ENCODE measurements around the gene VPS41. TPM values are rescaled to one million over a fixed set of nuclear protein-coding genes. Genes with fewer than 3 reads are reported as not detected.

Gene VPS41
- polyA plus RNA-seq, 1 of the 3 experiments (the other 2 are of a cell fraction): 20.4 TPM

DNA sequence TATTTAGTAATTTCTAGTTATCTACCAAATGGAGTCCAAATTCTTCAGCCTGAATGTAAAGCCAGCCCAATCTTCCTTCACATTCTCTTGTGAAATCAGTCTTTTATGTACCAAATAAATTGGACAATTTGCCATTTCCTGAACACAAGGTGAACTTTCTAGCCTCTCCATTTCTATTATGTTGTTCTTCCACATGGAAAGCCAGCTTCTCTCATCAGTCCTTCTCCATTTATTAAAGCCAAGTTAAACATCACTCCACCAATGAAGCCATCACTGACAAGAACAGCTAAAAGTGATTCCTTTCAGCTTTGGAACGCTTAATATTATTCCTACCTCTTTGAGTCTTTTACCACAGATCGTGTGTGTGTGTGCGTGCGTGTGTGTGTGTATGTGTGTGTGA lies 88.4 kb downstream of the VPS41 start:
- Histone ChIP-seq H3K4me2 (no peak overlapping the region), H3K36me3 (replicated peaks in 1 of 2; ENCODE audit: control insufficient read depth in 1 of 2, insufficient read depth in 2 of 2, low read length in 1 of 2) (peaks cover 9 to 17% of the 10 kb centered on the region in 2 experiments), H3K9me3 (no peaks in the 10 kb centered on the region; the same call in 1 of the 2 replicates), H3K79me2 (ENCODE audit: insufficient read depth) (no peaks in the 10 kb centered on the region), H4K20me1 (ENCODE audit: insufficient read depth) (no peaks in the 10 kb centered on the region), H3F3A (replicated peaks; ENCODE audit: insufficient read depth) (no peaks in the 10 kb centered on the region), H3K4me3 (ENCODE audit: low read depth in 2 of 2, low read length in 1 of 2) (no peak overlapping the region), H3K27me3 (ENCODE audit: insufficient read depth) (no peaks in the 10 kb centered on the region), H3K4me1 (ENCODE audit: control insufficient read depth in 1 of 2, insufficient read depth in 2 of 2, low read depth in 1 of 2, low read length in 1 of 2) (no peaks in the 10 kb centered on the region), H2AFZ (ENCODE audit: low read depth) (no peak overlapping the region), H3K27ac (ENCODE audit: low read depth in 2 of 2, low read length in 1 of 2) (no peak overlapping the region), H3K9ac (no peak overlapping the region), H3K9me2 (no peaks in the 10 kb centered on the region)
- no peak for DNase-seq
- CTCF ChIA-PET: interaction anchor here (1.3 kb wide), 1 partner anchor 11 kb away, joined by 4 read pairs; no protein-coding TSS in a partner anchor
- TF ChIP-seq EZH2phosphoT487 (IDR thresholded peaks at IDR 0.05; ENCODE audit: borderline replicate concordance, low read depth) (no peak), GABPA (IDR thresholded peaks at IDR 0.05; ENCODE audit: low read depth) (no peak), POLR2AphosphoS5 (IDR thresholded peaks at IDR 0.05; ENCODE audit: low read depth, low read length) (no peak), NFIC (IDR thresholded peaks at IDR 0.05; ENCODE audit: borderline replicate concordance) (no peak)
- TF ChIP-seq, protein P1, sequence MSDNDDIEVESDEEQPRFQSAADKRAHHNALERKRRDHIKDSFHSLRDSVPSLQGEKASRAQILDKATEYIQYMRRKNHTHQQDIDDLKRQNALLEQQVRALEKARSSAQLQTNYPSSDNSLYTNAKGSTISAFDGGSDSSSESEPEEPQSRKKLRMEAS (IDR thresholded peaks at IDR 0.05; ENCODE audit: low read depth): no peak
- WGBS (ENCODE audit: low lambda C conversion rate): 92% methylated on average over 4 of the region's 4 CpGs
- POLR2A ChIA-PET: no interaction called here

DNA sequence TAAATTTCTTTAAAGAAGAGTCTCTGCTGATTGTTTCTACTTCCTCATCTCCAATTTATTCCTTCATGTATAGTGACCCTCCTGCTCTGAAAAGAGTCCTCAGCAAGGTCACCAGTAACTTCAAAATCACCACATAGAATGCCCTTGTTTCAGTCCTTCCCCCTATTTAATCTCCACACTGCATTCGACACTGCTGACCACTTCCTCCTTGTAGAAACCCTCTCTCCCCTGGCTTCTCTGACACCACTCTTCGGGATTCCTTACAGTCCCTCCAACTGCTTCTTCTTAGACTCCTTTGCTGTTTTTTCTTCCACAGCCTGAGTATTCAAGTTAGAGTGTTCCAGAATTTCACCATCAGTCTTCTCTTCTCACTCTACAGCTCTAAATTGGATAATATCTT lies 89.5 kb downstream of the VPS41 start:
- ChIA-PET POLR2A (no interaction called here), CTCF (interaction anchor here (1.3 kb wide), 1 partner anchor 10 kb away, joined by 4 read pairs; no protein-coding TSS in a partner anchor)
- Histone ChIP-seq H3K79me2 (ENCODE audit: insufficient read depth) (no peaks in the 10 kb centered on the region), H3K4me3 (ENCODE audit: low read depth in 2 of 2, low read length in 1 of 2) (no peak overlapping the region), H3K27me3 (ENCODE audit: insufficient read depth) (no peaks in the 10 kb centered on the region), H4K20me1 (ENCODE audit: insufficient read depth) (no peaks in the 10 kb centered on the region), H3K4me1 (ENCODE audit: control insufficient read depth in 1 of 2, insufficient read depth in 2 of 2, low read depth in 1 of 2, low read length in 1 of 2) (no peaks in the 10 kb centered on the region), H3K36me3 (replicated peaks in 1 of 2; ENCODE audit: control insufficient read depth in 1 of 2, insufficient read depth in 2 of 2, low read length in 1 of 2) (peaks cover 9 to 17% of the 10 kb centered on the region in 2 experiments), H3F3A (replicated peaks; ENCODE audit: insufficient read depth) (no peaks in the 10 kb centered on the region), H3K9me2 (no peaks in the 10 kb centered on the region), H3K9ac (no peak overlapping the region), H2AFZ (ENCODE audit: low read depth) (no peak overlapping the region), H3K27ac (ENCODE audit: low read depth in 2 of 2, low read length in 1 of 2) (no peak overlapping the region), H3K9me3 (no peaks in the 10 kb centered on the region; the same call in 1 of the 2 replicates), H3K4me2 (no peak overlapping the region)
- TF ChIP-seq, protein P1 (IDR thresholded peaks at IDR 0.05; ENCODE audit: low read depth): no peak
- TF ChIP-seq EP300 (IDR thresholded peaks at IDR 0.05; ENCODE audit: borderline replicate concordance in 1 of 2, low read depth in 1 of 2, low read length in 1 of 2) (no peak), CHD2 (IDR thresholded peaks at IDR 0.05; ENCODE audit: low read length, partially characterized antibody) (no peak), RAD21 (IDR thresholded peaks at IDR 0.05; ENCODE audit: low read length) (no peak), RXRA (IDR thresholded peaks at IDR 0.05; ENCODE audit: borderline replicate concordance, low read depth) (no peak), TAF1 (IDR thresholded peaks at IDR 0.05; ENCODE audit: borderline replicate concordance, low read depth, low read length) (no peak), JUND (IDR thresholded peaks at IDR 0.05) (no peak), FOXJ3 (CRISPR knock-in tag; IDR thresholded peaks at IDR 0.05) (no peak), FOXM1 (IDR thresholded peaks at IDR 0.05; ENCODE audit: low read depth) (no peak), NRF1 (IDR thresholded peaks at IDR 0.05; ENCODE audit: low read depth, low read length) (no peak), RCOR1 (IDR thresholded peaks at IDR 0.05; ENCODE audit: low read length) (no peak), EZH2phosphoT487 (IDR thresholded peaks at IDR 0.05; ENCODE audit: borderline replicate concordance, low read depth) (no peak), MXI1 (IDR thresholded peaks at IDR 0.05; ENCODE audit: low read depth, low read length) (no peak)
- TF ChIP-seq, protein P2, sequence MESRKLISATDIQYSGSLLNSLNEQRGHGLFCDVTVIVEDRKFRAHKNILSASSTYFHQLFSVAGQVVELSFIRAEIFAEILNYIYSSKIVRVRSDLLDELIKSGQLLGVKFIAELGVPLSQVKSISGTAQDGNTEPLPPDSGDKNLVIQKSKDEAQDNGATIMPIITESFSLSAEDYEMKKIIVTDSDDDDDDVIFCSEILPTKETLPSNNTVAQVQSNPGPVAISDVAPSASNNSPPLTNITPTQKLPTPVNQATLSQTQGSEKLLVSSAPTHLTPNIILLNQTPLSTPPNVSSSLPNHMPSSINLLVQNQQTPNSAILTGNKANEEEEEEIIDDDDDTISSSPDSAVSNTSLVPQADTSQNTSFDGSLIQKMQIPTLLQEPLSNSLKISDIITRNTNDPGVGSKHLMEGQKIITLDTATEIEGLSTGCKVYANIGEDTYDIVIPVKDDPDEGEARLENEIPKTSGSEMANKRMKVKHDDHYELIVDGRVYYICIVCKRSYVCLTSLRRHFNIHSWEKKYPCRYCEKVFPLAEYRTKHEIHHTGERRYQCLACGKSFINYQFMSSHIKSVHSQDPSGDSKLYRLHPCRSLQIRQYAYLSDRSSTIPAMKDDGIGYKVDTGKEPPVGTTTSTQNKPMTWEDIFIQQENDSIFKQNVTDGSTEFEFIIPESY (IDR thresholded peaks at IDR 0.05; ENCODE audit: borderline replicate concordance, low read depth): no peak
- TF ChIP-seq, protein P3, sequence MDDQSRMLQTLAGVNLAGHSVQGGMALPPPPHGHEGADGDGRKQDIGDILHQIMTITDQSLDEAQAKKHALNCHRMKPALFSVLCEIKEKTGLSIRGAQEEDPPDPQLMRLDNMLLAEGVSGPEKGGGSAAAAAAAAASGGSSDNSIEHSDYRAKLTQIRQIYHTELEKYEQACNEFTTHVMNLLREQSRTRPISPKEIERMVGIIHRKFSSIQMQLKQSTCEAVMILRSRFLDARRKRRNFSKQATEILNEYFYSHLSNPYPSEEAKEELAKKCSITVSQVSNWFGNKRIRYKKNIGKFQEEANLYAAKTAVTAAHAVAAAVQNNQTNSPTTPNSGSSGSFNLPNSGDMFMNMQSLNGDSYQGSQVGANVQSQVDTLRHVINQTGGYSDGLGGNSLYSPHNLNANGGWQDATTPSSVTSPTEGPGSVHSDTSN (IDR thresholded peaks at IDR 0.05): no peak
- TF ChIP-seq, protein P4, sequence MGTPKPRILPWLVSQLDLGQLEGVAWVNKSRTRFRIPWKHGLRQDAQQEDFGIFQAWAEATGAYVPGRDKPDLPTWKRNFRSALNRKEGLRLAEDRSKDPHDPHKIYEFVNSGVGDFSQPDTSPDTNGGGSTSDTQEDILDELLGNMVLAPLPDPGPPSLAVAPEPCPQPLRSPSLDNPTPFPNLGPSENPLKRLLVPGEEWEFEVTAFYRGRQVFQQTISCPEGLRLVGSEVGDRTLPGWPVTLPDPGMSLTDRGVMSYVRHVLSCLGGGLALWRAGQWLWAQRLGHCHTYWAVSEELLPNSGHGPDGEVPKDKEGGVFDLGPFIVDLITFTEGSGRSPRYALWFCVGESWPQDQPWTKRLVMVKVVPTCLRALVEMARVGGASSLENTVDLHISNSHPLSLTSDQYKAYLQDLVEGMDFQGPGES (IDR thresholded peaks at IDR 0.05; ENCODE audit: low read depth, low read length): no peak
- DNase-seq: no peak
- WGBS (ENCODE audit: low lambda C conversion rate): 91% methylated on average over 2 of the region's 2 CpGs
